T-helper 17 cell (primary cell): ENCODE data around the gene IL37. TPM values are rescaled to one million over a fixed set of nuclear protein-coding genes. Genes with fewer than 3 reads are reported as not detected.
"Not testable (repeated sequence)": the region's sequence is repeated elsewhere in the genome, so short reads cannot be mapped to it uniquely, and the experiment has no call there.

Source experiments
- ATAC-seq: fragments of 150-1000 bp; cut with Tn5 transposase; 2 replicates; pipeline ENCODE4 v1.10.0; 2021; ENCODE audit warnings: mild to moderate bottlenecking, moderate library complexity
- DNase-seq, 3 donors: peaks; one replicate each; pipeline versions ENCODE4 v3.0.0 to v3.0.0-alpha.2; 2020 to 2021
- H3K9me3 ChIP-seq: one replicate; pipeline ENCODE4 v1.7.0; 2013; ENCODE audit warnings: low read length, mild to moderate bottlenecking; ENCODE audit not compliant: control insufficient read depth, poor library complexity, severe bottlenecking
- H3K27ac Mint-ChIP-seq: one replicate; pipeline ENCODE4 v1.8.0; 2022; ENCODE audit warnings: mild to moderate bottlenecking, moderate library complexity, mixed read lengths
- H3K27me3 Mint-ChIP-seq: one replicate; pipeline ENCODE4 v1.8.0; 2022; ENCODE audit warnings: mixed read lengths
- H3K36me3 Mint-ChIP-seq: one replicate; pipeline ENCODE4 v1.8.0; 2022; ENCODE audit warnings: low read depth, mixed read lengths
- H3K4me1 Mint-ChIP-seq: one replicate; pipeline ENCODE4 v1.8.0; 2022; ENCODE audit warnings: mild to moderate bottlenecking, mixed read lengths
- H3K4me3 Mint-ChIP-seq: one replicate; pipeline ENCODE4 v1.8.0; 2022; ENCODE audit warnings: mild to moderate bottlenecking, moderate library complexity, mixed read lengths
- total RNA-seq, 4 donors: library from RNA in 2 of 4; stranded (reverse) in 2 of 4; gene quantifications; one replicate each; pipeline ENCODE4 v1.2.3 and lab custom pipeline; 2022 to 2026

Gene IL37
- total RNA-seq, 2 donors from 2014 or later = not detected

DNA sequence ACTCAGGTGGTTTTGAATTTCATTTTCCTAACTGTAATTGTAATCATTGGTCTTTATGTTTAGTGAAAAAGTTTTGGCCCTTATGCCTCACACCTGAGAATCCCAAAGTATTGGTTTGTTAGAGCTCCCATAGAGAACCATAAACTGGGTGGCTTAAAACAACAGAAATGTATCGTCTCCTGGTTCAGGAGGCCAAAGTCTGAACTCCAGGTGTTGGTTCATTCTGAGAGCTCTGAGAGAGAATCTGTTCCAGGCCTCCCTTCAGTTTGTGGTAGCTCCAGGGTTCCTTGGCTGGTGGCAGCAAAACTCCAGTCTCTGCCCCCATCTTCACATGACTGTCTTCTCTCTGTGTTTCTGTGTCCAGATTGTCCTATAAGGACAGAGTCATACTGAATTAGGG is 11.0 kb downstream of the IL37 start:
- no peaks in the 10 kb centered on the region for H3K36me3 Mint-ChIP-seq
- no peaks in the 10 kb centered on the region for H3K9me3 ChIP-seq
- H3K27ac Mint-ChIP-seq = no peak overlapping the region
- peaks cover 21% of the 10 kb centered on the region for H3K27me3 Mint-ChIP-seq
- DNase-seq (no peak), ATAC-seq (no peak)
- no peak overlapping the region for H3K4me3 Mint-ChIP-seq
- no peaks in the 10 kb centered on the region for H3K4me1 Mint-ChIP-seq

DNA sequence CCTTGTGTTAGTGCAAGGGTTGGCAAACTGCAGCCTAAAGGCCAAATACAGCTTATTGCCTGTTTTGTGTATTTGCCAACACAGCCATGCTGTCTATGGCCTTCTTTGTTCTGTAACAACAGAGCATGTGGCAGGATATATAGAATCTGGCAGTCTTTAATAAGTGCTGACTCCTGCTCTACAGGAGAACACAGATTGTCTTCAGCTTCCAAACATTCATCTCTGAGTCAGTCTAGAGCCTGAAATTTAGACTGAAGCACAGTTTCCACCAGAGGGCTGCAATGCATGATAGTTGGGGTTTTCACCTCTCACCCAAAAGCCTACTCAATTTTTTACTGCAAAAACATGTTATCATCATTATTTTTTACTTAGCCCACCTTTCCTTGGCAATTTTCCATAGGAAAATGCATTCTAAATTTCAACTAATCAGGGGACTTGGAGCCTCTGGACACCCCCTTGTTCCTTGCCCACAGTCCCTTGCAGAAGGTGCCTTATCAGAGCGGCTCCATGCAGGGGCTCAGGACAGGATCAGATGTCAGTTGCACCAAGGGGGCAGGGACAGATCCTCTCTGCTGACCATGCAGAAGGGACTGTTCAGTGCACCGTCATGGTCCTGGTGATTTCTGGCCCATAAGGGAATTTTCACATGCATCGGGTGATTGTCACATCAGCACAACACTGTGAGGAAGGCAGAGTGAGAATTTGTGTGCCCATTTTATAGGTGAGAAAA is 12.4 kb downstream of the IL37 start:
- DNase-seq (no peak), ATAC-seq (no peak)
- no peaks in the 10 kb centered on the region for H3K9me3 ChIP-seq
- Mint-ChIP-seq H3K27ac (no peak overlapping the region), H3K27me3 (peaks cover 21% of the 10 kb centered on the region), H3K4me3 (no peak overlapping the region), H3K4me1 (no peaks in the 10 kb centered on the region), H3K36me3 (no peaks in the 10 kb centered on the region)

DNA sequence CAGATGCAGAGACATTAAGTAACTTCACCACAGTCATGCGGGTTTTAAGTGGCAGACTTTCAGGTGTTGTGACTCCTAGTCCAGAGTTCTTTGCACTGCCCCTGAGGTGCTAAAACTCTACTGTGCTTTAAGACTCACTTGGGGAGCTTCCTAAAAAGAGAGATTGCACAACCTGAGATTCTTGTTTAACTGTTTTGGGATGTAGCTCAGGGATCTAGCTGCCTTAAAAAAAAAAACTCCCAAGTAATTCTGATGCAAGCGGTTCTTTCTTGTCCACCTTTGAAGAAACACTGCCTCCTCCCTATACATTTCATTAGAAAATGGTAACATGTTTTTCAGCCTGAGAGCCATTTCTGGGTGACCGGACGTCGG is 13.0 kb downstream of the IL37 start:
- Mint-ChIP-seq H3K4me3 (no peak overlapping the region), H3K27me3 (peaks cover 21% of the 10 kb centered on the region), H3K36me3 (no peaks in the 10 kb centered on the region), H3K4me1 (no peaks in the 10 kb centered on the region), H3K27ac (no peak overlapping the region)
- DNase-seq (no peak), ATAC-seq (no peak)
- H3K9me3 ChIP-seq = no peaks in the 10 kb centered on the region

DNA sequence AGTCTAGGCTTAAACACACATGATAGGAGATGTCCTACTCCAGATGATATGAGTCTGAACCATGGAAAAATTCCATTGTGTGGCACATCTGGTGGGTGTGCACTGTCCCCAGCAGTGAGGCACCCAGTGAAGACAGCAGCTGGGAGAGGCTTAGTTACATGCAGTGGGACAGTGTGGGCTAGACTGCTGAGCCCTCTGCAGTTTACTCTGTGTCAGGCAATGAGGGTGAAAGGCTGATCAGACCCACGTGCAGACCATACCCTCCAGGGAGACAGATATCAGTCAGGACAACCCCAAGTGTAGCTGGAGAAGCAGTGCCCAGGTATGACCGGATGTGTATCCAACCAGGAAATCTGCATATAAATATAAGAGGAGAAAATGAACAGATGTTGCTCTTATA is 13.4 kb downstream of the IL37 start:
- Mint-ChIP-seq H3K27me3 (peaks cover 21% of the 10 kb centered on the region), H3K4me1 (no peaks in the 10 kb centered on the region), H3K4me3 (no peak overlapping the region), H3K27ac (no peak overlapping the region), H3K36me3 (no peaks in the 10 kb centered on the region)
- no peak for DNase-seq
- no peaks in the 10 kb centered on the region for H3K9me3 ChIP-seq
- ATAC-seq = no peak

DNA sequence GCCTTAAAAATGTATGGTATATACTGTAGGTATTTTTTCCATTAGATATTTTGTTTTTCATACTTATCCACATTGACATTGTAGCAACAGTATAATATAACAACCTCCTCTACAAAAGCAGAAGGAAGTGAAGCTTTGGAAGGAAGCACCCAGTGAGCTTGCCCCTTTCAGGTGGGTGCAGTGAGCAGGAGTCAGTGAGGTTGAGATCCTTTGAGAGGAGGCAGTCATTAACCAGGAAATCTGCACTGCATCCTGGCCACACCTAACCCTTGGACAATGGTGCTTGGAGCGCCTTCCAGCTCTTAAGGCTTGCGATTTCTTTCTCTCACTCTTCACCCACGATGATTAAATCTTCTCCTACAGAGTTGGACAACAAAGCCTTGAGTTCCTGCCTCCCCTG is 13.9 kb downstream of the IL37 start:
- no peaks in the 10 kb centered on the region for H3K4me1 Mint-ChIP-seq
- no peak overlapping the region for H3K27ac Mint-ChIP-seq
- H3K4me3 Mint-ChIP-seq = no peak overlapping the region
- peaks cover 2% of the 10 kb centered on the region for H3K36me3 Mint-ChIP-seq
- ATAC-seq (no peak), DNase-seq (no peak)
- H3K27me3 Mint-ChIP-seq = peaks cover 21% of the 10 kb centered on the region
- no peaks in the 10 kb centered on the region for H3K9me3 ChIP-seq

DNA sequence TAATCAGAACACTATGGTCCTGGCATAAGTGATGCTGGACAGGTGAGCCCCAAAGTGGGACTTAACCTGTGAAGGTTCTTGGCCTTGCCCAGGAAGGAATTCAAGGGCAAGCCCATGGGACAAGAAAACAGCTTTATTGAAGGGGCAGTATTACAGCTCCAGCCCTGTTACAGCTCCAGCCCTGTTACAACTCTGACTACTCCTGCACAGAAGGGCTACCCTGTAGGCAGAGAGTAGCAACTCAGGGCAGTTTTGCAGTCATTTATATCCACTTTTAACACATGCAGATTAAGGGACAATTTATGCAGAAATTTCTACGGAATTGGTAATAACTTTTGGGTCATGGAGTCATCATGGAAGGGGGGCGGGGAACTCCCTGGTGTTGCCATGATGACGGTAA is 15.7 kb downstream of the IL37 start:
- no peaks in the 10 kb centered on the region for H3K9me3 ChIP-seq
- peaks cover 23% of the 10 kb centered on the region for H3K27me3 Mint-ChIP-seq
- ATAC-seq (no peak), DNase-seq (no peak)
- no peak overlapping the region for H3K27ac Mint-ChIP-seq
- peaks cover 2% of the 10 kb centered on the region for H3K36me3 Mint-ChIP-seq
- no peak overlapping the region for H3K4me3 Mint-ChIP-seq
- H3K4me1 Mint-ChIP-seq = no peaks in the 10 kb centered on the region

DNA sequence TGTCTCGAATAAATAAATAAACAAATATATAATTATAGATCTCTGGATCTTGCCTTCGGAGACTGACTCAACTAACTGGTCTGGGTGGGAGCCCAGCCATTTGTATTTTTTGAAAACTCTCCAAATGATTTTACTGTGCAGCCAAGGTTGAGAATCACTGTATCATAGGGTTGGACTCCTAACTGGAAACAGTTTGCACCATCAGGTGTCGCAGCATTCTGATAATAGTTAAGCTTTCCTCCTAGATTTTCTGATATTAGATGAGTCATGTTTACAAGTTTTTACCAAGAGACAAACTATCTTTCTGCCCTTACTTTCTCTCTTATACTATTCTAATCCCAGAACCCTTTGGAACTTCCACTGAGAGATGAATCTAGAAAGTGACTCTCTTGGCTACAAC is 16.8 kb downstream of the IL37 start:
- Mint-ChIP-seq H3K4me3 (no peak overlapping the region), H3K27me3 (peaks cover 27% of the 10 kb centered on the region), H3K36me3 (peaks cover 4% of the 10 kb centered on the region), H3K27ac (no peak overlapping the region), H3K4me1 (no peaks in the 10 kb centered on the region)
- ATAC-seq = no peak
- no peaks in the 10 kb centered on the region for H3K9me3 ChIP-seq
- no peak for DNase-seq

DNA sequence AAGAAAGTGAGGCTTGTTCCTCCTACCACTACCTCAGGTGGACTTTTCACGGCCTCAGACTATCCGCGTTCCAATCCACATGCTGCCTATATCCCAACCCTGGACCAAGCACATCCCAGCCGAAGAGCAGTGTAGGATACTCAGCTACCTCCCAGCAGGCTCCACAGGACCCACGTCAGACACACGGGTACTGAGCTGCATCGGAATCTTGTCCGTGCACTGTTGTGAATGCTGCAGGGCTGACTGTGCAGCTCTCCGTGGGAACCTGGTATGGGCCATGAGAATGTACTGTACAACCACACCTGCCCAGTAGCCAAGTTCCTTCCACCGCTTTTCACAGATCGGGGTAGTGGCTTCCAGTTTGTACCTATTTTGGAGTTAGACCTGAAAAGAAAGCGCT is 22.3 kb downstream of the IL37 start:
- Mint-ChIP-seq H3K27me3 (peaks cover 24% of the 10 kb centered on the region), H3K36me3 (peaks cover 4% of the 10 kb centered on the region), H3K27ac (no peak overlapping the region), H3K4me1 (peaks cover 2% of the 10 kb centered on the region), H3K4me3 (no peak overlapping the region)
- no peak for ATAC-seq
- DNase-seq = no peak
- no peaks in the 10 kb centered on the region for H3K9me3 ChIP-seq

DNA sequence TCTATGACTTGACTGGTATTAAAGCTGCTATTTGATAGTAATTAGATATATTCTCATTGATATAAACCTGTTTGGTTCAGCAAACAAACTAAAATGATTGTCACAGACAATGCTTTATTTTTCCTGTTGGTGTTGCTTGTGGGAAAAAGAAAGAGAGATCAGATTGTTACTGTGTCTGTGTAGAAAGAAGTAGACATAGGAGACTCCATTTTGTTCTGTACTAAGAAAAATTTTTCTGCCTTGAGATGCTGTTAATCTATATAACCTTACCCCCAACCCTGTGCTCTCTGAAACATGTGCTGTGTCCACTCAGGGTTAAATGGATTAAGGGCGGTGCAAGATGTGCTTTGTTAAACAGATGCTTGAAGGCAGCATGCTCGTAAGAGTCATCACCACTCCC is 23.2 kb downstream of the IL37 start:
- H3K27me3 Mint-ChIP-seq = peaks cover 24% of the 10 kb centered on the region
- not testable (repeated sequence) for H3K36me3 Mint-ChIP-seq, DNase-seq, H3K4me1 Mint-ChIP-seq, H3K9me3 ChIP-seq, H3K27ac Mint-ChIP-seq, ATAC-seq, H3K4me3 Mint-ChIP-seq

DNA sequence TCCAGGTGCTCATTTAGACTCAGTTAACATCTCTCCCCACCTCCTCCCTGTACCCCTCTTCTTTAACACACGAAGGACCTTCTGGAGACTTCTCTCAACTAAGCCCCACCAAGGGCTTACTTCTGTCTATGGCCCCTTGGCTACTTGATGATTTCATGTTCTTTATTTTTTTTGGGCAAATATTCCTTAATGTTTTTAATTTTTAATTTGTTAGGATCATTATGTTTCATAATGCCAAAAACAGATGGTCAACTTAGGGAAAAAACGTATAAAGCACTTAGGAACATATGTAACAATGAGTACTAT is 25.9 kb downstream of the IL37 start:
- H3K9me3 ChIP-seq = no peaks in the 10 kb centered on the region

DNA sequence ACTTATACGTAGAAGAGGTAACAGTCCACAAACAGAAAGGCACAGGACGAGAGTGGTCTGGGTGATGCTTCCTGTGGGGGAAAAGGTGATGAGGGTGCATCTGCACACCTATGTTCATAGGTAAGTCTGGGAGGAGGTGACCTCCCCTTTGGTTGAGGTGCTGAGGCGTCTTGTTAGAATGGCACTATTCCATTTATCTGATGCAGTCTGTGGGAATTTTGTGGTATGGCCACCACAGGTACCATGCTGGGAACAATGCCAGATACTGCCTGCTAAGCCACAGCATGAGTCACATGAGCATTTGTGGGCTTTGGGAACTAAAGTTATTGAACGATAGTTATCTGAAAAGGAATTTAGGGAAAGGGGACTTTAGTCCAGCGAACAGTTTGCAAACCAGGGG is 27.9 kb downstream of the IL37 start:
- Mint-ChIP-seq H3K4me3 (no peak overlapping the region), H3K4me1 (peaks cover 12% of the 10 kb centered on the region)
- DNase-seq = no peak

More for the DNA sequence above, 25.9 kb downstream of the IL37 start:
- Mint-ChIP-seq H3K36me3 (peaks cover 2% of the 10 kb centered on the region), H3K4me1 (peaks cover 10% of the 10 kb centered on the region), H3K27ac (peak overlapping the region; percentile 8), H3K4me3 (no peak overlapping the region), H3K27me3 (peaks cover 24% of the 10 kb centered on the region)
- no peak for DNase-seq
- ATAC-seq = no peak

DNA sequence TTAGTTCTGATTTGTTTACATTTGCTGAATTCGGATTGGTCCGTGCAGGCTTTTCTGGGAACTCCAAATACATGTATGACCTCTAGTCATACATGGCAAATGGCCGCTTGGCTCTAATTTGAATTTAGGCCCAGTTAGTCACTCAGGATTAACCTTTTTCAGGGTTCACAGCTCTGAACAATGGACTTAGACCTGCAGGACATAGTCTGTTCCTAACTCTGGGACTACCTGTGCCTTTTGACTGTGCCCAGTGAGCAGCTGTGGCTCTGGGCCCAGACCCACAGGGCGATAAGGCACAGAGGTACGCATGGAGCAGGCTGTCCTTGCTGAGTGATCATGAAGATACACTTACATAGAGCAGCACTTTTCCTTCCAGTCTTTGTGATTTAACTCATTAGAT is 28.5 kb downstream of the IL37 start:
- H3K36me3 Mint-ChIP-seq = no peaks in the 10 kb centered on the region
- peaks cover 12% of the 10 kb centered on the region for H3K4me1 Mint-ChIP-seq
- no peak overlapping the region for H3K27ac Mint-ChIP-seq
- no peak for DNase-seq
- no peak for ATAC-seq
- H3K9me3 ChIP-seq = no peaks in the 10 kb centered on the region
- no peak overlapping the region for H3K4me3 Mint-ChIP-seq
- H3K27me3 Mint-ChIP-seq = peaks cover 25% of the 10 kb centered on the region

More for the DNA sequence above, 27.9 kb downstream of the IL37 start:
- H3K36me3 Mint-ChIP-seq = no peaks in the 10 kb centered on the region
- H3K27me3 Mint-ChIP-seq = peaks cover 25% of the 10 kb centered on the region
- H3K27ac Mint-ChIP-seq = no peak overlapping the region
- peak; percentile 61 for ATAC-seq
- H3K9me3 ChIP-seq = no peaks in the 10 kb centered on the region

DNA sequence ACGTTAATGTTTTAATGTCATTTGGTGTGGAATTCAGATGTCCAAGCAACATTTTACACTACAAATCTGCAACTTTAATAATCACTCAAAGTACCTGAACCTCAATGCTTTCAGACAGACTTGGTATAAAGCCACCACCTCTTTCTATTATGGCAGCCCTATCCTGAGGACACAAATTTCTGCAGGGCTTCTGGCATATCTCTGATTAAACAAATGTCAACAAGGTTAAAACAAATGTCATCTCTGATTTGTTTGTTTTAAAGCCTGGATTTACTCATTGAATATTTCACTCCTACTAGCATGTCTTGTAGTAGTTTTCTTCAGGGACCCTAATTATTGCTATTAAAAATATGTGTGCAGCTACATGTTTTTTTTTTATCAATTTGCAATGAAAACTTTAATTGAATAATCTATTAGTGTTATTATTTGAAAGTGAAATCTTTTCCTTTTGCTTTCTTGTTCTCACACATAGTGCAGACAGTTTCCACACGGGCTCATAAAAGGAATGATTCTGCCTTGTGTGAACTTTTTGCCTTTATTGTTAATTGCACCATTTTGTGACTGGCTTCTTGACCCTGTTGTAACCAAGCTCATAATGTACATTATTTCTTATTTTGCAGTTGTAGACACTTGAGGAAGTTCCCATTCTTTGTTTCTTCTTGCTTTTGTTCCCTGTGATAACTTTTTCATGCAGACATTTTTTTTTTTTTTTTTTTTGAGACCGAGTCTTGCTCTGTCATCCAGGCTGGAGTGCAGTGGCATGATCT is 30.1 kb downstream of the IL37 start:
- no peak for ATAC-seq
- Mint-ChIP-seq H3K36me3 (no peaks in the 10 kb centered on the region), H3K27me3 (peaks cover 25% of the 10 kb centered on the region), H3K27ac (peak overlapping the region; percentile 74), H3K4me3 (no peak overlapping the region), H3K4me1 (peaks cover 11% of the 10 kb centered on the region)
- H3K9me3 ChIP-seq = peaks cover 5% of the 10 kb centered on the region
- DNase-seq = no peak
